HG03520 (cell line): ENCODE data around the gene RNF141.
A peak's percentile ranks its signal among the peaks of the same experiment; 100 is the strongest.

Experiments
- ATAC-seq: cut with Tn5 transposase; IDR thresholded peaks from one replicate; pipeline ENCODE4 v1.9.1; 2021; ENCODE audit warnings: mild to moderate bottlenecking, moderate library complexity; ENCODE audit not compliant: unreplicated experiment

The RNF141 gene

GRCh38 chr11:10540915-10541560 is at the start of gene RNF141:
Gene RNF141, minus strand, starts transcription at chr11:10541187. Its CDS starts 7,029 bp downstream, at chr11:10534158.
- peak; percentile 94 for ATAC-seq

GRCh38 chr11:10590218-10590915 is 49.4 kb upstream of the RNF141 start:
- no peak for ATAC-seq

- ATAC-seq: no peak
These were observed 47.9 kb upstream of the RNF141 start for GRCh38 chr11:10588904-10589303.

GRCh38 chr11:10587995-10588394 is 47.0 kb upstream of the RNF141 start:
- no peak for ATAC-seq

- no peak for ATAC-seq
These were observed 46.4 kb upstream of the RNF141 start for GRCh38 chr11:10587388-10587787.

- ATAC-seq: no peak
These were observed 43.1 kb upstream of the RNF141 start for GRCh38 chr11:10584071-10584501.

GRCh38 chr11:10581481-10582019 is 40.6 kb upstream of the RNF141 start:
- ATAC-seq: no peak

- ATAC-seq: no peak
These were observed 39.6 kb upstream of the RNF141 start for GRCh38 chr11:10580623-10581022.

- no peak for ATAC-seq
These were observed 38.7 kb upstream of the RNF141 start for GRCh38 chr11:10579700-10580099.

GRCh38 chr11:10576035-10576398 is 35.0 kb upstream of the RNF141 start:
- ATAC-seq: no peak

- no peak for ATAC-seq
These were observed 34.5 kb upstream of the RNF141 start for GRCh38 chr11:10575346-10576034.

GRCh38 chr11:10573556-10573955 is 32.6 kb upstream of the RNF141 start:
- ATAC-seq: no peak

- no peak for ATAC-seq
These were observed 32.0 kb upstream of the RNF141 start for GRCh38 chr11:10573028-10573427.

GRCh38 chr11:10572533-10572932 is 31.5 kb upstream of the RNF141 start:
- no peak for ATAC-seq

GRCh38 chr11:10568486-10568941 is 27.5 kb upstream of the RNF141 start, which contains the start of gene LYVE1:
Gene LYVE1, minus strand, starts transcription at chr11:10568665. Its CDS starts 133 bp downstream, at chr11:10568532.
- ATAC-seq: no peak

GRCh38 chr11:10567446-10567845 is 26.5 kb upstream of the RNF141 start:
- no peak for ATAC-seq

GRCh38 chr11:10566257-10566957 is 25.4 kb upstream of the RNF141 start:
- no peak for ATAC-seq

- ATAC-seq: no peak
These were observed 24.5 kb upstream of the RNF141 start for GRCh38 chr11:10565493-10565892.

- ATAC-seq: no peak
These were observed 23.8 kb upstream of the RNF141 start for GRCh38 chr11:10564696-10565318.

- ATAC-seq: no peak
These were observed 23.0 kb upstream of the RNF141 start for GRCh38 chr11:10564030-10564429.
